ENCODE data around the gene PRRT2. TPM values are rescaled to one million over a fixed set of nuclear protein-coding genes. Genes with fewer than 3 reads are reported as not detected.

PRRT2 gene
- total and polyA plus RNA-seq, 2 donors (not counting 3 experiments of a cell fraction or from before 2014, with no cell fraction given), result 3.3 TPM

GRCh38 chr16:29839822-29840221, 27.8 kb downstream of the PRRT2 start:
- ChIA-PET POLR2A (interaction anchor here (0.6 kb wide), 1 partner anchor 15 kb away, joined by 4 read pairs; no protein-coding TSS in a partner anchor), CTCF (interaction anchor here (0.7 to 4.5 kb wide), 3 partner anchors 9 to 27 kb away, joined by 3 to 46 read pairs (median 3); partner anchors contain the start of gene MVP)
- Histone ChIP-seq H3K27ac (ENCODE audit: insufficient read depth, low read depth, low read length) (no peak overlapping the region), H3K27me3 (ENCODE audit: control insufficient read depth in 2 of 2, insufficient read depth in 2 of 2, low read length in 2 of 2) (no peaks in the 10 kb centered on the region), H3K79me2 (ENCODE audit: control insufficient read depth, insufficient read depth, low read length) (no peaks in the 10 kb centered on the region), H3K9me3 (replicated peaks; ENCODE audit: control insufficient read depth, insufficient read depth, low read length) (no peaks in the 10 kb centered on the region), H3K36me3 (ENCODE audit: control insufficient read depth in 2 of 2, extremely low read depth in 1 of 2, insufficient read depth in 2 of 2, low read length in 2 of 2) (peaks cover 0 to 19% of the 10 kb centered on the region in 2 experiments), H4K20me1 (replicated peaks; ENCODE audit: control insufficient read depth, extremely low read depth, insufficient read depth, low read length) (no peaks in the 10 kb centered on the region), H3K9ac (replicated peaks; ENCODE audit: extremely low read depth, insufficient read depth, low read length) (no peak overlapping the region), H2AFZ (ENCODE audit: low read depth, low read length) (no peak overlapping the region), H3K4me2 (ENCODE audit: insufficient read depth, low read length) (no peak overlapping the region), H3K9me1 (replicated peaks; ENCODE audit: control insufficient read depth, extremely low read depth, insufficient read depth, low read length) (no peaks in the 10 kb centered on the region), H3K4me1 (ENCODE audit: control insufficient read depth, extremely low read depth, insufficient read depth, low read length) (no peaks in the 10 kb centered on the region), H3K4me3 (replicated peaks in 1 of 3; ENCODE audit: insufficient read depth in 1 of 3, low read depth in 1 of 3, low read length in 3 of 3) (no peak overlapping the region)
- BruUV-seq (replicated peaks), result no TSS peak
- no peak for DNase-seq (ENCODE audit: low read depth, low spot score)
- intact Hi-C loops (cut with micrococcal nuclease), result no loop called here
- dilution Hi-C loops (cut with MboI; ENCODE audit: extremely low pct_ligation_motif_present, low sequenced_read_pairs), result no loop called here
- FAIRE-seq, result no peak
- no peak for TF ChIP-seq POLR2AphosphoS5 (IDR thresholded peaks at IDR 0.05; ENCODE audit: insufficient read depth, low read depth, low read length)
- TF ChIP-seq POLR2A (IDR thresholded peaks at IDR 0.05; ENCODE audit: low read depth, low read length), result no peak
- no peak for TF ChIP-seq CTCF (IDR thresholded peaks at IDR 0.05; ENCODE audit: extremely low read depth in 1 of 2, insufficient read depth in 1 of 2, low read depth in 1 of 2, low read length in 2 of 2)
- TF ChIP-seq MAX (IDR thresholded peaks at IDR 0.05; ENCODE audit: insufficient read depth, insufficient read length), result no peak
- TF ChIP-seq EZH2 (IDR thresholded peaks at IDR 0.05; ENCODE audit: borderline replicate concordance, low read depth, low read length, severe bottlenecking), result no peak
- TF ChIP-seq FOS (IDR thresholded peaks at IDR 0.05; ENCODE audit: borderline replicate concordance, insufficient read depth, low read length), result no peak
- TF ChIP-seq MYC (IDR thresholded peaks at IDR 0.05; ENCODE audit: low read depth, low read length), result no peak
- TF ChIP-seq JUN (IDR thresholded peaks at IDR 0.05; ENCODE audit: borderline replicate concordance, insufficient read depth, insufficient read length, low read depth), result no peak
- no peak for TF ChIP-seq GATA2 (IDR thresholded peaks at IDR 0.05; ENCODE audit: insufficient read depth, insufficient read length, low read depth, low read length)

All from endothelial cell of umbilical vein (primary cell).